Psoas muscle (tissue), 8 donors: ENCODE measurements around the gene SVIP. TPM values are rescaled to one million over a fixed set of nuclear protein-coding genes. Genes with fewer than 3 reads are reported as not detected.

Experiments
- ATAC-seq, 4 donors: fragments of 200-7000 bp; cut with Tn5 transposase; one replicate each; pipeline ENCODE4 v1.9.1; 2020; ENCODE audit warnings: moderate library complexity in 3 of 4, mild to moderate bottlenecking in 2 of 4
- DNase-seq, 2 donors: peaks; one replicate each; pipeline ENCODE4 v3.0.0-alpha.2; 2020
- H3K27ac ChIP-seq: fragments of 200-600 bp; one replicate; pipeline ENCODE4 v1.8.0; 2022
- H3K27me3 ChIP-seq, 3 donors: fragments of 200-600 bp in 1 of 3; one replicate each; pipeline versions ENCODE4 v1.6.1 to v1.8.0; 2013 to 2022; ENCODE audit warnings: low read length in 2 of 3, mild to moderate bottlenecking in 2 of 3, moderate library complexity in 1 of 3; ENCODE audit not compliant: insufficient read depth in 3 of 3
- H3K36me3 ChIP-seq, 2 donors: fragments of 200-600 bp in 1 of 2; one replicate each; pipeline versions ENCODE4 v1.6.1 to v1.8.0; 2013 to 2022; ENCODE audit warnings: low read depth in 1 of 2, mild to moderate bottlenecking in 1 of 2, moderate library complexity in 1 of 2; ENCODE audit not compliant: insufficient read depth in 1 of 2
- H3K4me1 ChIP-seq: fragments of 200-600 bp; one replicate; pipeline ENCODE4 v1.8.0; 2022
- H3K4me3 ChIP-seq: fragments of 200-600 bp; one replicate; pipeline ENCODE4 v1.8.0; 2022; ENCODE audit warnings: mild to moderate bottlenecking
- H3K9me3 ChIP-seq: fragments of 200-600 bp; one replicate; pipeline ENCODE4 v1.8.0; 2022
- WGBS, 3 donors: extraction: QIAGEN DNeasy Blood & Tissue Kit; methylation state at CpG; one replicate each; pipeline versions ENCODE4 v1.1.6 to v1.1.7; 2013; 5-methylcytosine and 5-hydroxymethylcytosine counted together
- intact Hi-C, 2 donors: fragments of 100-400 bp; cut with DNase I; formaldehyde crosslinking; loops; one replicate each; pipeline versions ENCODE4 v1.11.0 to v1.14.2; 2022
- polyA plus RNA-seq, 3 donors: library from polyadenylated mRNA; stranded (reverse); fragments of 200-250 nt; gene quantifications; one replicate each; pipeline ENCODE4 v1.2.3, GENCODE V29; 2013
- total RNA-seq, 4 donors: library from RNA; stranded (reverse); fragmentation: NEBNext Ultra II Directional in 2 of 4; extraction: Animal tissue kit (Norgen Biotek cat#: 25700) in 2 of 4; gene quantifications; one replicate each; pipeline versions ENCODE4 v1.2.1 to v1.2.4, GENCODE V29; 2021 to 2023
- TF ChIP-seq, protein P1 (sequence below): fragments of 200-600 bp; IDR thresholded peaks from one replicate; pipeline ENCODE4 v1.8.0; 2022; ENCODE audit warnings: antibody characterized with exemption
- donor health status: healthy with polysubstance abuse.
- donor health status: DM: no; HTN: no; CAD: no; lungs with moderate emphysema.
- donor health status: Bipolar disorder and iron deficiency.
- donor health status: healthy.
- donor health status: DM: yes; HTN: yes; CAD: no.
- donor health status: DM: no; HTN: no; CAD: no.
- donor health status: DM: no; HTN: no; CAD: no.
- donor health status: DM: yes; HTN: yes; CAD: no.

The SVIP gene
- total and polyA plus RNA-seq, 7 donors: 3.9 to 29.1 (median 18.0) TPM

DNA sequence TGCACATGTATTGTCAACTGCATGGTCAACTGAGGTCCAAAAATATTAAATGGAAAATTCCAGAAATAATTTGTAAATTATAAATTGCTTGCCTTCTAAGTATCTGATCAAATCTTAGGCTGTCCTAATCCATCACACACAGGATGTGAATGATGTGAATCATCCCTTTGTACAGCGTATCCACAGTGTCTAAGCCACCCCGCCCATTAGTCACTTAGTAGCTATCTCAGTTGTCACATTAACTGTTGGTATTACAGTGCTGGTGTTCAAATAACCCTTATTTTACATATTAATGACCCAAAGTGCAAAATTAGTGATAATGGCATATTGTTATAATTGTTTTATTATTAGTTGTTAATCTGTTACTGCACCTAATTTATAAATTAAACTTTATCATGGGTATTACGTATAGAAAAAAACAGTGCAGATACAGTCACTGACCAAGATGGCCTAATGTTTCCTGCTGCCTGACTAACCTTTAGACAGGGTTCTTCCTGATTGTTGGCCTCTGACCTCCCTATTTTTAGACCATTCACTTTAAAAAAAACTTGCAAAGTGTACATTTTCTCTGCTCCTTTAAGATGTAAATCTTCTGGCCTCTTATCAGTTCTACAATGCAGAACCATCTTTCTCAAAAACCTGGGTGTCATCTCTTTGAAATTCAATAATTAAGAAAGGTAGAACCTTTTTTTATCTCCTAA lies 2.9 kb upstream of the SVIP start:
- Histone ChIP-seq H3K4me3 (no peak overlapping the region), H3K9me3 (no peaks in the 10 kb centered on the region), H3K36me3 (peaks cover 0 to 2% of the 10 kb centered on the region in 2 donors), H3K27me3 (no peaks in the 10 kb centered on the region), H3K4me1 (peaks cover 9% of the 10 kb centered on the region), H3K27ac (no peak overlapping the region)
- DNase-seq (no peak), ATAC-seq (no peak)
- TF ChIP-seq, protein P1, sequence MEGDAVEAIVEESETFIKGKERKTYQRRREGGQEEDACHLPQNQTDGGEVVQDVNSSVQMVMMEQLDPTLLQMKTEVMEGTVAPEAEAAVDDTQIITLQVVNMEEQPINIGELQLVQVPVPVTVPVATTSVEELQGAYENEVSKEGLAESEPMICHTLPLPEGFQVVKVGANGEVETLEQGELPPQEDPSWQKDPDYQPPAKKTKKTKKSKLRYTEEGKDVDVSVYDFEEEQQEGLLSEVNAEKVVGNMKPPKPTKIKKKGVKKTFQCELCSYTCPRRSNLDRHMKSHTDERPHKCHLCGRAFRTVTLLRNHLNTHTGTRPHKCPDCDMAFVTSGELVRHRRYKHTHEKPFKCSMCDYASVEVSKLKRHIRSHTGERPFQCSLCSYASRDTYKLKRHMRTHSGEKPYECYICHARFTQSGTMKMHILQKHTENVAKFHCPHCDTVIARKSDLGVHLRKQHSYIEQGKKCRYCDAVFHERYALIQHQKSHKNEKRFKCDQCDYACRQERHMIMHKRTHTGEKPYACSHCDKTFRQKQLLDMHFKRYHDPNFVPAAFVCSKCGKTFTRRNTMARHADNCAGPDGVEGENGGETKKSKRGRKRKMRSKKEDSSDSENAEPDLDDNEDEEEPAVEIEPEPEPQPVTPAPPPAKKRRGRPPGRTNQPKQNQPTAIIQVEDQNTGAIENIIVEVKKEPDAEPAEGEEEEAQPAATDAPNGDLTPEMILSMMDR: no peak
- intact Hi-C loops: no loop called here
- 67 to 70% (median 67%) methylated on average over 3 of the region's 3 CpGs for WGBS, 3 donors

DNA sequence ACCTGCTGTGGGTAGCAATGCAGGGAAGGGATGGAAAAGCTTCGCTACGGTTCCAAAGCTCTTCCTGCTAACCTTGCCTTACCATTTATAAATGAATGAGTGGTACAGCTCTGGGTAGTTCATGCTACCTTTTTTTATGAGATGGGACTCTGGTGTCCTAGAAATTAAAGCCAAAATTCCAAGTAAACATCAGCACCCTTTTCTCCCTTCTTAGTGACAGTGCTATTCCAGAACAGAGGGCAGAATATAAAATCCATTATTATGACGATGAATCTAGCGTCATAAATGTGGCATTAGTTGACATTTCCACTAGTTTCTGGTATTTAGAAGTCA lies 447 bp upstream of the SVIP start:
- H3K36me3 ChIP-seq: peaks cover 0 to 20% of the 10 kb centered on the region in 2 donors
- intact Hi-C loops: no loop called here
- TF ChIP-seq, protein P1: no peak
- no peak for DNase-seq
- no peaks in the 10 kb centered on the region for H3K9me3 ChIP-seq
- peak overlapping the region; percentile 94 for H3K4me3 ChIP-seq
- H3K27ac ChIP-seq: no peak overlapping the region
- WGBS, 3 donors: 6 to 8% (median 6%) methylated on average over 4 of the region's 4 CpGs
- ATAC-seq: no peak
- no peaks in the 10 kb centered on the region for H3K27me3 ChIP-seq
- peaks cover 9% of the 10 kb centered on the region for H3K4me1 ChIP-seq

DNA sequence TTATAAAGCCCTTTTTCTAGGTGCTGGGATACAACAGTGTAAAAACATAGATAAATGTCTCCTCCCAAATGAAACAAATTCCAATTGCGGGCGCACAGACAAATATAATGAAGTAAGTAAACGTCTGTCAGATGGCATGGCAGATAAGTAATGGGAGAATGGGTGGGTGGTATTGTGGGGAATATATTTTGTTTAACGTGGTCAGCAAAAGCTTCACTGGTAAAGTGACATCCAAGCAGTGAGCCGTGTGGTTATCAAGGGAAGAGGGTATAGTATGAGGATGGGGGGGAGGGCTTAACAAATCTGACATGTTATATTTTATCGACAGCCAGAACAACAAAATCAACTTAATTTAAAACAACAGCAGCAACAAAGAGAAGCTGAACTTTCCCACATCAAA lies 1.2 kb downstream of the SVIP start:
- intact Hi-C loops: no loop called here
- peak overlapping the region; percentile 94 for H3K4me3 ChIP-seq

DNA sequence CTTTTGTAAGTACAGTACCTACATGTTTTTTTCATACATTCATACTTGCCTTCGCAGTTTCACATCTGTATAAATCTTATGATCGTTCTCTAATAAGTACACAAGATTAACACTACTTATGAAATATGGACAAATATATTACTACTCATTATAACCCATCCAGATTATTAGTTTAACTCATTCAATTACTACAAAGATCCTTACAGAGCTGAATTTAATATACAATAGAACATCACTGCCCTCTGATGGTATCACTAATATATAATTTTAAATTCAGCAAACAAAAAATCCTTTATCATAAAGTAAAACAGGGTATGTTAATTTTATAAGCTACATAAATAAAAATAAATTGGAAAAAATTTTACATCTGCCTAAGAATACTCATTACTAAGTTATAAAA lies 7.4 kb downstream of the SVIP start:
- Histone ChIP-seq H3K27me3 (no peaks in the 10 kb centered on the region), H3K27ac (no peak overlapping the region), H3K4me1 (no peaks in the 10 kb centered on the region), H3K9me3 (no peaks in the 10 kb centered on the region), H3K36me3 (peaks cover 0 to 88% of the 10 kb centered on the region in 2 donors), H3K4me3 (no peak overlapping the region)
- 94 to 99% (median 97%) methylated on average over 2 of the region's 2 CpGs for WGBS, 3 donors
- ATAC-seq (no peak), DNase-seq (no peak)
- intact Hi-C loops: no loop called here
- TF ChIP-seq, protein P1: no peak

More for the DNA sequence above, 1.2 kb downstream of the SVIP start:
- ATAC-seq: no peak
- H3K9me3 ChIP-seq: no peaks in the 10 kb centered on the region
- TF ChIP-seq, protein P1: no peak
- no peaks in the 10 kb centered on the region for H3K27me3 ChIP-seq
- peaks cover 9% of the 10 kb centered on the region for H3K4me1 ChIP-seq
- no peak overlapping the region for H3K27ac ChIP-seq
- DNase-seq: no peak
- H3K36me3 ChIP-seq: peaks cover 0 to 37% of the 10 kb centered on the region in 2 donors
- 69 to 74% (median 72%) methylated on average over 6 of the region's 6 CpGs for WGBS, 3 donors

DNA sequence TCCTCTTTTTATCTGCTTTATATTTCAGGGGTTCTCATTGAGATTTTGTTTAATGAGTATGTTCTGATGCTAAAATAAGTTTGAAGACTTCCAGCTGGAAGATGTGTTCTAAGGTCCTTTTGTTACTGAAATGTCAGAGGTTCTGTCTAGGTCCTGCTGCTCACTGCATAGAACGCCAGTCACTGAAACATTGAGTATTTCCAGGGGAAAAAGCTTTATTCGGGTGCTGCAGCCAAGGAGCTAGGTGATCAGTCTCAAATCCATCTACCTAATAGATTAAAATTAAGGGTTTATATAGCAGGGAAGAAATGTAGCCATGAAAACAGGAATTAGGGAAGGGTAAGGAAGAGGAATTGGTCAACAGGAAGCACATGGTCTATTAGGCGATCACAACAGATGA lies 19.7 kb downstream of the SVIP start:
- Histone ChIP-seq H3K4me3 (no peak overlapping the region), H3K9me3 (no peaks in the 10 kb centered on the region), H3K36me3 (no peaks in the 10 kb centered on the region), H3K4me1 (peaks cover 17% of the 10 kb centered on the region), H3K27me3 (no peaks in the 10 kb centered on the region), H3K27ac (no peak overlapping the region)
- TF ChIP-seq, protein P1: no peak
- no peak for ATAC-seq
- intact Hi-C loops: no loop called here
- WGBS, 3 donors: 91 to 92% (median 91%) methylated on average over 3 of the region's 3 CpGs
- no peak for DNase-seq
